Psoas muscle (tissue), 8 donors: ENCODE measurements around the gene AGBL5. TPM values are rescaled to one million over a fixed set of nuclear protein-coding genes. Genes with fewer than 3 reads are reported as not detected.
A peak's percentile ranks its signal among the peaks of the same experiment; 100 is the strongest.

Experiments
- ATAC-seq, 4 donors: fragments of 200-7000 bp; cut with Tn5 transposase; one replicate each; pipeline ENCODE4 v1.9.1; 2020; ENCODE audit warnings: moderate library complexity in 3 of 4, mild to moderate bottlenecking in 2 of 4
- DNase-seq, 2 donors: peaks; one replicate each; pipeline ENCODE4 v3.0.0-alpha.2; 2020
- H3K27ac ChIP-seq: fragments of 200-600 bp; one replicate; pipeline ENCODE4 v1.8.0; 2022
- H3K27me3 ChIP-seq, 3 donors: fragments of 200-600 bp in 1 of 3; one replicate each; pipeline versions ENCODE4 v1.6.1 to v1.8.0; 2013 to 2022; ENCODE audit warnings: low read length in 2 of 3, mild to moderate bottlenecking in 2 of 3, moderate library complexity in 1 of 3; ENCODE audit not compliant: insufficient read depth in 3 of 3
- H3K36me3 ChIP-seq, 2 donors: fragments of 200-600 bp in 1 of 2; one replicate each; pipeline versions ENCODE4 v1.6.1 to v1.8.0; 2013 to 2022; ENCODE audit warnings: low read depth in 1 of 2, mild to moderate bottlenecking in 1 of 2, moderate library complexity in 1 of 2; ENCODE audit not compliant: insufficient read depth in 1 of 2
- H3K4me1 ChIP-seq: fragments of 200-600 bp; one replicate; pipeline ENCODE4 v1.8.0; 2022
- H3K4me3 ChIP-seq: fragments of 200-600 bp; one replicate; pipeline ENCODE4 v1.8.0; 2022; ENCODE audit warnings: mild to moderate bottlenecking
- H3K9me3 ChIP-seq: fragments of 200-600 bp; one replicate; pipeline ENCODE4 v1.8.0; 2022
- WGBS, 3 donors: extraction: QIAGEN DNeasy Blood & Tissue Kit; methylation state at CpG; one replicate each; pipeline versions ENCODE4 v1.1.6 to v1.1.7; 2013; 5-methylcytosine and 5-hydroxymethylcytosine counted together
- intact Hi-C, 2 donors: fragments of 100-400 bp; cut with DNase I; formaldehyde crosslinking; loops; one replicate each; pipeline versions ENCODE4 v1.11.0 to v1.14.2; 2022
- polyA plus RNA-seq, 3 donors: library from polyadenylated mRNA; stranded (reverse); fragments of 200-250 nt; gene quantifications; one replicate each; pipeline ENCODE4 v1.2.3, GENCODE V29; 2013
- total RNA-seq, 4 donors: library from RNA; stranded (reverse); fragmentation: NEBNext Ultra II Directional in 2 of 4; extraction: Animal tissue kit (Norgen Biotek cat#: 25700) in 2 of 4; gene quantifications; one replicate each; pipeline versions ENCODE4 v1.2.1 to v1.2.4, GENCODE V29; 2021 to 2023
- TF ChIP-seq, protein P1 (sequence below): fragments of 200-600 bp; IDR thresholded peaks from one replicate; pipeline ENCODE4 v1.8.0; 2022; ENCODE audit warnings: antibody characterized with exemption
- donor health status: healthy with polysubstance abuse.
- donor health status: DM: no; HTN: no; CAD: no; lungs with moderate emphysema.
- donor health status: Bipolar disorder and iron deficiency.
- donor health status: healthy.
- donor health status: DM: yes; HTN: yes; CAD: no.
- donor health status: DM: no; HTN: no; CAD: no.
- donor health status: DM: no; HTN: no; CAD: no.
- donor health status: DM: yes; HTN: yes; CAD: no.

AGBL5 gene
- total and polyA plus RNA-seq, 7 donors = 3.6 to 8.6 (median 5.5) TPM

DNA sequence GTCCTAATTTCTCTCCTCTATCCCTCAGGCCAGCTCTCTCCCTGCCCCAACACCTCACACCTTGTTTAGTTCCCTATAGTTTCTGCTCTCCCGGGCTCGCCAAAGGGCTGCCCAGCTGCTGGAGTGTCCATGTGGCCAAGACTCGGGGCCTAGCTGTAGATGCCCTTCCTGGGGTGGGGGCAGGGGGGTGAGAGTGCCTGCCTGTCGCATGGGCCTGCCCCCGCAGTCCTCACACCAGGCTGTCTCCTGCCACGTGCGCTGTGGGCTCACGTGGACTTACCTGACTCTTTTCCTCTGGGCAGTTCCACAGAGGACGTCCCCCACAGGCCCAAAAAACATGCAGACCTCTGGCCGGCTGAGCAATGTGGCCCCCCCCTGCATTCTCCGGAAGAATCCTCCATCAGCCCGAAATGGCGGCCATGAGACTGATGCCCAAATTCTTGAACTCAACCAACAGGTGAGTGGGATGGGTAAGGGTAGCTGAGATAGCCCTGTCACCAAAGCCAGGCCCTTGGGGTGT, 26.1 kb upstream of the AGBL5 start:
- H3K4me1 ChIP-seq = peaks cover 7% of the 10 kb centered on the region
- no peaks in the 10 kb centered on the region for H3K9me3 ChIP-seq
- no peak overlapping the region for H3K4me3 ChIP-seq
- TF ChIP-seq, protein P1, sequence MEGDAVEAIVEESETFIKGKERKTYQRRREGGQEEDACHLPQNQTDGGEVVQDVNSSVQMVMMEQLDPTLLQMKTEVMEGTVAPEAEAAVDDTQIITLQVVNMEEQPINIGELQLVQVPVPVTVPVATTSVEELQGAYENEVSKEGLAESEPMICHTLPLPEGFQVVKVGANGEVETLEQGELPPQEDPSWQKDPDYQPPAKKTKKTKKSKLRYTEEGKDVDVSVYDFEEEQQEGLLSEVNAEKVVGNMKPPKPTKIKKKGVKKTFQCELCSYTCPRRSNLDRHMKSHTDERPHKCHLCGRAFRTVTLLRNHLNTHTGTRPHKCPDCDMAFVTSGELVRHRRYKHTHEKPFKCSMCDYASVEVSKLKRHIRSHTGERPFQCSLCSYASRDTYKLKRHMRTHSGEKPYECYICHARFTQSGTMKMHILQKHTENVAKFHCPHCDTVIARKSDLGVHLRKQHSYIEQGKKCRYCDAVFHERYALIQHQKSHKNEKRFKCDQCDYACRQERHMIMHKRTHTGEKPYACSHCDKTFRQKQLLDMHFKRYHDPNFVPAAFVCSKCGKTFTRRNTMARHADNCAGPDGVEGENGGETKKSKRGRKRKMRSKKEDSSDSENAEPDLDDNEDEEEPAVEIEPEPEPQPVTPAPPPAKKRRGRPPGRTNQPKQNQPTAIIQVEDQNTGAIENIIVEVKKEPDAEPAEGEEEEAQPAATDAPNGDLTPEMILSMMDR = no peak
- H3K36me3 ChIP-seq = peaks cover 0 to 77% of the 10 kb centered on the region in 2 donors
- intact Hi-C loops = no loop called here
- ATAC-seq (no peak), DNase-seq (peak in 1 of 2 donors; percentile 45)
- no peaks in the 10 kb centered on the region for H3K27me3 ChIP-seq
- whole genome bisulfite sequencing, 3 donors = 88 to 92% (median 91%) methylated on average over 13 of the region's 13 CpGs
- peak overlapping the region; percentile 67 for H3K27ac ChIP-seq

DNA sequence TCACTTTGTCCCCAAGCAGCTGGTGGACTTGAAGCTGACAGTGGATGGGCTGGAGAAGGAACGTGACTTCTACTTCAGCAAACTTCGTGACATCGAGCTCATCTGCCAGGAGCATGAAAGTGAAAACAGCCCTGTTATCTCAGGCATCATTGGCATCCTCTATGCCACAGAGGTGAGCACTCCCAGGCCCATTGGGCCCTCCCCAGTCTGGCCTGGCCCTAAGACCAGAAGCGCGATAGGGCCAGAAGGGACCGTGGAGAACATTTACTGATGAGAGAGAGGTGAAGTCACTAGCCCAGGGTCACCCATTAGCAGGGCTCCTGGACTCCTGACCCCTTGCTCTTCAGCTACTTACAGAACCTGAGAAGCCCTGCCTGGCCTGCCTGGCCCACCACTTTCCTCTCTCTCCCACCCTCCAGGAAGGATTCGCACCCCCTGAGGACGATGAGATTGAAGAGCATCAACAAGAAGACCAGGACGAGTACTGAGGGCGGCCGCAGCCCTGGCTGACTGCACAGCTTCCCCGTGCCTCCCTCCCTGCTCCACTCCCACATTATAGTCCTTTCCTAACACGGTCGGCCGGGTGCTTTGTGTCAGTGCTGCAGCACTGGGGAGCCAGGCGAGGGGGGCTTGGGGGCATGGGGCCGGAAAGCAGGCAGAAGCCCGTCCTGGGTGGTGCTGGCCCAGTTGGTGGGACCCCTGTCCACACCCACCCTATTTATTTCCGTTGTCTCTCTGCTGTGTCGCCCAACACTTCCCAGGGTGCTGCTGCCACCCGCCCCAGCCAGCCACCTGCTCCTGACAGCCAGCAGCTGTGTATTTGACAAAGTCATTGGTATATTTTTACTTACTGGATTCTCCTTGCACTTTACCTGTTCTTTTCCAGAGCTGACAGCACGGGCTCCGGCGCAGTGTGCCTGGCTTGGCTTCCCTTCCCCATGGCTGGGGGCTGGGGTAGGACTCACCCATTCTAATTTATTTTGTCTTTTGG, 25.3 kb upstream of the AGBL5 start:
- WGBS, 3 donors = 72 to 76% (median 74%) methylated on average over 24 of the region's 24 CpGs
- Histone ChIP-seq H3K27ac (peak overlapping the region; percentile 67), H3K4me3 (no peak overlapping the region), H3K27me3 (no peaks in the 10 kb centered on the region), H3K4me1 (no peaks in the 10 kb centered on the region), H3K9me3 (no peaks in the 10 kb centered on the region), H3K36me3 (peaks cover 0 to 77% of the 10 kb centered on the region in 2 donors)
- TF ChIP-seq, protein P1 = no peak
- DNase-seq = no peak
- intact Hi-C loops = no loop called here
- ATAC-seq = peak; percentile 52 to 61 (median 60)

DNA sequence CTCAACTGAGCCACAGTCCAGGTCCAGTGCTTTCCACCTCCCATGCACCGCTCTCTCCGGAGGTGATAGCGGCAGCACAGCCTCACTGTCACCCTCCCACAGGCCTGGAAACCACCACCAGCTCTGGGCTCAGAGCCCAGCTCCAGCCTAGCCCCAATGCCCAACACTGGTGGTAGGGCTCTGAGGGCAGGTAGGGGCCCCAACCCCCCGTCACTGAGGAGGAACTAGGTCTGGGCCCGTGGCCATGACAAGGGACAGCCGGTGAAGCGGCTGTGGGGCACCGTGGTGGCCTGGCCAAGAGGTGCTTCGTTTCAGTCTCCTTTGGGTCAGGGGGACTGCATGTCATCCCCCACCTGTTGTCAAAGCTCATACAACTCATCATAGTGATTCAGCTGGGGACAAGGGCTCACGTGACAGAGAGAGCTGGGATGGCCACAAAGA, 24.2 kb upstream of the AGBL5 start:
- 41 to 63% (median 49%) methylated on average over 10 of the region's 10 CpGs for WGBS, 3 donors
- peak; percentile 65 to 89 (median 74) for ATAC-seq
- H3K4me1 ChIP-seq = no peaks in the 10 kb centered on the region
- no peaks in the 10 kb centered on the region for H3K9me3 ChIP-seq
- peak overlapping the region; percentile 67 for H3K27ac ChIP-seq
- no peaks in the 10 kb centered on the region for H3K27me3 ChIP-seq
- intact Hi-C loops = no loop called here
- TF ChIP-seq, protein P1 = no peak
- H3K36me3 ChIP-seq = peaks cover 0 to 73% of the 10 kb centered on the region in 2 donors
- no peak overlapping the region for H3K4me3 ChIP-seq
- peak in 1 of 2 donors; percentile 60 for DNase-seq

DNA sequence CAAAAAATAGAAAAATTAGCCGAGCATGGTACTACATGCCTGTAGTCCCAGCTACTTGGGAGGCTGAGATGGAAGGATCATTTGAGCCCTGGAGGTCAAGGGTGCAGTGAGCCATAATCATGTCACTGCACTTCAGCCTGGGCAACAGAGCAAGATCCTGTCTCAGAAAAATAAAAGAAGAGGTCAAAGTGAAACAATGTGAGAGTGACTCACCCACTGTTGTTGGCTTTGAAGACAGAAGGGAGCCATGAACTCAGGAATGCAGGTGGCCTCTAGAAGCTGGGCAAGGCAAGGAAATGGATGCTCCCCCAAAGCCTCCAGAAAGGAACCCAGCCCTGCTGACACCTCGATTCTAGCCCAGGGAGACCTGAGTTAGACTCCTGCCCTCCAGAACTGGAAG, 22.4 kb upstream of the AGBL5 start:
- H3K36me3 ChIP-seq = peaks cover 0 to 55% of the 10 kb centered on the region in 2 donors
- no peak overlapping the region for H3K4me3 ChIP-seq
- DNase-seq = no peak
- TF ChIP-seq, protein P1 = no peak
- no peak for ATAC-seq
- intact Hi-C loops = no loop called here
- H3K9me3 ChIP-seq = no peaks in the 10 kb centered on the region
- H3K27me3 ChIP-seq = no peaks in the 10 kb centered on the region
- H3K27ac ChIP-seq = no peak overlapping the region
- WGBS, 3 donors = 81 to 98% (median 86%) methylated on average over 2 of the region's 2 CpGs
- H3K4me1 ChIP-seq = peaks cover 7% of the 10 kb centered on the region
